ENCODE data around the gene UNC5C. TPM values are rescaled to one million over a fixed set of nuclear protein-coding genes. Genes with fewer than 3 reads are reported as not detected.

The UNC5C gene
- total RNA-seq, 3 donors from 2014 or later (not counting 1 experiment from before 2014, with no cell fraction given): not detected

DNA sequence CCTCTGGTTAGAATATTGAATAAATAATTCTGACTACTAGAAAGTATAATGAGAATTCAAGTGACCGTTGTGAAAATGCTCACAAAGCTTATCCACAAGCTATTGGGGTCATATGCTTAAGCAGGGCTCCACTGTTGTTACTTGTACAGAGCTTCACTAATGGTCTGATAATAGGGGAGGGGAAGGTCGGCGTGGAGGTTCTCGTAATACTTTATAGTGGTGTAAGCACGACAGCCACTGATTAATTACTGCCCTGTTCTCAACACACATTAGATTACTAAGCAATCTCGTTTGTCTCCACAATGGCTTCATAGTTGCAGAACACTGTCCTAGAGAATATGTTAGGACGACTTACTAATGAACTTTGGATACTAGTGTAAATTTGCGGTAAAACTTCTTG, 11.6 kb downstream of the UNC5C start:
- H3K36me3 ChIP-seq (ENCODE audit: control insufficient read depth, insufficient read depth, low read length): no peaks in the 10 kb centered on the region
- H3K4me3 ChIP-seq (ENCODE audit: low read length): no peak overlapping the region
- Mint-ChIP-seq H3K9me3 (no peaks in the 10 kb centered on the region), H3K36me3 (no peaks in the 10 kb centered on the region), H3K27me3 (ENCODE audit: low read depth in 2 of 2) (no peaks in the 10 kb centered on the region), H3K27ac (no peak overlapping the region), H3K4me1 (no peaks in the 10 kb centered on the region), H3K4me3 (no peak overlapping the region)
- H3K9me3 ChIP-seq (ENCODE audit: control insufficient read depth, insufficient read depth, low read length): no peaks in the 10 kb centered on the region
- ATAC-seq: no peak
- TF ChIP-seq, protein P1, sequence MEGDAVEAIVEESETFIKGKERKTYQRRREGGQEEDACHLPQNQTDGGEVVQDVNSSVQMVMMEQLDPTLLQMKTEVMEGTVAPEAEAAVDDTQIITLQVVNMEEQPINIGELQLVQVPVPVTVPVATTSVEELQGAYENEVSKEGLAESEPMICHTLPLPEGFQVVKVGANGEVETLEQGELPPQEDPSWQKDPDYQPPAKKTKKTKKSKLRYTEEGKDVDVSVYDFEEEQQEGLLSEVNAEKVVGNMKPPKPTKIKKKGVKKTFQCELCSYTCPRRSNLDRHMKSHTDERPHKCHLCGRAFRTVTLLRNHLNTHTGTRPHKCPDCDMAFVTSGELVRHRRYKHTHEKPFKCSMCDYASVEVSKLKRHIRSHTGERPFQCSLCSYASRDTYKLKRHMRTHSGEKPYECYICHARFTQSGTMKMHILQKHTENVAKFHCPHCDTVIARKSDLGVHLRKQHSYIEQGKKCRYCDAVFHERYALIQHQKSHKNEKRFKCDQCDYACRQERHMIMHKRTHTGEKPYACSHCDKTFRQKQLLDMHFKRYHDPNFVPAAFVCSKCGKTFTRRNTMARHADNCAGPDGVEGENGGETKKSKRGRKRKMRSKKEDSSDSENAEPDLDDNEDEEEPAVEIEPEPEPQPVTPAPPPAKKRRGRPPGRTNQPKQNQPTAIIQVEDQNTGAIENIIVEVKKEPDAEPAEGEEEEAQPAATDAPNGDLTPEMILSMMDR (IDR thresholded peaks at IDR 0.05): no peak
- DNase-seq: no peak
- 86% methylated on average over 6 of the region's 8 CpGs for WGBS (ENCODE audit: insufficient coverage)
- H3K27me3 ChIP-seq (ENCODE audit: control insufficient read depth, insufficient read depth, low read length): no peaks in the 10 kb centered on the region
- H3K27ac ChIP-seq (ENCODE audit: low read length): no peak overlapping the region
- intact Hi-C loops (cut with micrococcal nuclease): no loop called here
- H3K4me1 ChIP-seq (ENCODE audit: control insufficient read depth, insufficient read depth, low read length): no peaks in the 10 kb centered on the region

DNA sequence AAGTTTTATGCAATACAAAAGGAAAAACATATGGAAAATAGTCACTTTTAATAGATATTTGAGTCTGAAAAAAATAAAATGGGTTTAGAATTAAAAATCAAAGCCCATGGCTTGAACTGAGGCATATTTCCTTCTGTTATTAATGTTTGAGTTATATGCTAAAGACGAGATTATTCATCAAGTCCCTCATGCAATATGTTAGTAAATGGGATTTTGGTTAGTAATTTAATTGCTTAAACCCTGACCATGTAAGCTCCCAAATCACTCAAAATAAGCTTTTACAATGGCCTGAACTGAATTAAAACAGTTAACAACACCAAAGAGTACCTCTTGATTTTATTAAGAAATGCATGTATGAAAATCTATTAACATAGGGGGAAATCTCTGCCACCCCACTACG, 12.1 kb downstream of the UNC5C start:
- intact Hi-C loops (cut with micrococcal nuclease): no loop called here
- no peak for ATAC-seq
- Histone ChIP-seq H3K27me3 (ENCODE audit: control insufficient read depth, insufficient read depth, low read length) (no peaks in the 10 kb centered on the region), H3K4me3 (ENCODE audit: low read length) (no peak overlapping the region), H3K27ac (ENCODE audit: low read length) (no peak overlapping the region), H3K9me3 (ENCODE audit: control insufficient read depth, insufficient read depth, low read length) (no peaks in the 10 kb centered on the region), H3K36me3 (ENCODE audit: control insufficient read depth, insufficient read depth, low read length) (no peaks in the 10 kb centered on the region), H3K4me1 (ENCODE audit: control insufficient read depth, insufficient read depth, low read length) (no peaks in the 10 kb centered on the region)
- Mint-ChIP-seq H3K27ac (no peak overlapping the region), H3K36me3 (no peaks in the 10 kb centered on the region), H3K4me1 (no peaks in the 10 kb centered on the region), H3K27me3 (ENCODE audit: low read depth in 2 of 2) (no peaks in the 10 kb centered on the region), H3K4me3 (no peak overlapping the region), H3K9me3 (no peaks in the 10 kb centered on the region)
- TF ChIP-seq, protein P1 (IDR thresholded peaks at IDR 0.05): no peak
- DNase-seq: no peak
- no CpG with 5 or more reads among the region's 2 CpGs for WGBS (ENCODE audit: insufficient coverage)

DNA sequence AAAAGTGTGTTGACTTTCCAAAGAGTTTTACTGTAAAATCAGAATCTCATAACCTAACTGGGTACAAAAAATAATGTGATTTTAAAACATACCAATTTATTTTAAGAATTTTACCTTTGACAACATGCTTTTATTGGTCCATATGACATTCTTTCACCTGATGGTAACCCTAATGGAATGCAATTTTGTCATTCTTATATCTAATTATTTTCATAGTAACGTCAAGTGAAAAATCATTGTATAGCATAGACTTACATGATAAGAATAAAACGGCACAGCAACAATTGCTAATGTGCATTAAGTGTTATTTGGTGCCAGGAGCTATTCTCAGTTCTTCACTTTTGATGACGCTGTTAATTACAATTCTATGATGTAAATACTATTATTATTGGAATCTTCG, 13.6 kb downstream of the UNC5C start:
- intact Hi-C loops (cut with micrococcal nuclease): no loop called here
- no peaks in the 10 kb centered on the region for H3K27me3 ChIP-seq (ENCODE audit: control insufficient read depth, insufficient read depth, low read length)
- no peak overlapping the region for H3K4me3 ChIP-seq (ENCODE audit: low read length)
- no peaks in the 10 kb centered on the region for H3K9me3 ChIP-seq (ENCODE audit: control insufficient read depth, insufficient read depth, low read length)
- no peak overlapping the region for H3K27ac Mint-ChIP-seq
- WGBS (ENCODE audit: insufficient coverage): 50% methylated on average over 1 of the region's 4 CpGs
- H3K4me1 Mint-ChIP-seq: no peaks in the 10 kb centered on the region
- no peak for DNase-seq
- H3K27ac ChIP-seq (ENCODE audit: low read length): no peak overlapping the region
- TF ChIP-seq, protein P1 (IDR thresholded peaks at IDR 0.05): no peak
- H3K4me3 Mint-ChIP-seq: no peak overlapping the region
- H3K4me1 ChIP-seq (ENCODE audit: control insufficient read depth, insufficient read depth, low read length): no peaks in the 10 kb centered on the region
- no peaks in the 10 kb centered on the region for H3K27me3 Mint-ChIP-seq (ENCODE audit: low read depth in 2 of 2)
- H3K36me3 ChIP-seq (ENCODE audit: control insufficient read depth, insufficient read depth, low read length): no peaks in the 10 kb centered on the region
- H3K9me3 Mint-ChIP-seq: no peaks in the 10 kb centered on the region
- no peaks in the 10 kb centered on the region for H3K36me3 Mint-ChIP-seq
- no peak for ATAC-seq

DNA sequence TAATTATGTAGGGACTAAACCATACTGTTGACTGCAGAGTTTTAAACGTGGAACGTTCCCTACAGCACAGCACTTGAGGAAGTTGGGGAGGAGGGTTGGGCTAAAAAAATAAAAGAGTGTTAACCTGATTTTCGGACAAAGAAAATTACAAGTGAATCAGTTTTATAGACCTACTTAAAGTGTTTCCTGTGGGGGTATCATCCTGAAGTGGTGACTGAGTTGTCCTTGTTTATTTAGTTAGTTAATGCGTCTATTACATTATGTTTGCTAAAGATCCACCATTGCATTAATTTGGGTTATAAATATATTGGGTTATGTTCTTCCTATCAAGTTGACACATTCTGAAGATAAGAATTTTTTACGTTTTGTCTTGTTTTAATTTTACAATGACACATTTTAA, 14.7 kb downstream of the UNC5C start:
- Histone ChIP-seq H3K4me1 (ENCODE audit: control insufficient read depth, insufficient read depth, low read length) (no peaks in the 10 kb centered on the region), H3K36me3 (ENCODE audit: control insufficient read depth, insufficient read depth, low read length) (no peaks in the 10 kb centered on the region), H3K9me3 (ENCODE audit: control insufficient read depth, insufficient read depth, low read length) (no peaks in the 10 kb centered on the region), H3K27ac (ENCODE audit: low read length) (no peak overlapping the region), H3K4me3 (ENCODE audit: low read length) (no peak overlapping the region), H3K27me3 (ENCODE audit: control insufficient read depth, insufficient read depth, low read length) (no peaks in the 10 kb centered on the region)
- Mint-ChIP-seq H3K9me3 (no peaks in the 10 kb centered on the region), H3K27me3 (ENCODE audit: low read depth in 2 of 2) (no peaks in the 10 kb centered on the region), H3K4me3 (no peak overlapping the region), H3K4me1 (no peaks in the 10 kb centered on the region), H3K27ac (no peak overlapping the region), H3K36me3 (no peaks in the 10 kb centered on the region)
- intact Hi-C loops (cut with micrococcal nuclease): no loop called here
- DNase-seq: no peak
- 64% methylated on average over 4 of the region's 5 CpGs for WGBS (ENCODE audit: insufficient coverage)
- TF ChIP-seq, protein P1 (IDR thresholded peaks at IDR 0.05): no peak
- no peak for ATAC-seq
